HepG2 (cell line): ENCODE results near the gene PSORS1C1. TPM values are rescaled to one million over a fixed set of nuclear protein-coding genes. Genes with fewer than 3 reads are reported as not detected.
A peak's percentile ranks its signal among the peaks of the same experiment; 100 is the strongest.
"Not testable (repeated sequence)": the region's sequence is repeated elsewhere in the genome, so short reads cannot be mapped to it uniquely, and the experiment has no call there.

Experiments
- ATAC-seq: fragments of 200-7000 bp; cut with Tn5 transposase; 3 replicates; pipeline ENCODE4 v1.9.1; 2020; ENCODE audit warnings: mild to moderate bottlenecking, moderate library complexity
- BruUV-seq: library from RNA; stranded (reverse); fragments of 400-500 nt; replicated peaks from 2 replicates; lab custom pipeline; 2021; lab: Mats Ljungman, UMichigan
- CTCF ChIA-PET: fragments of 300-600 bp; formaldehyde crosslinking; extraction: SDS; loops from one replicate; lab custom pipeline; 2021; ENCODE audit warnings: low total read pairs, inconsistent platforms, low intra/inter-chr PET ratio; lab: Yijun Ruan, JAX
- POLR2A ChIA-PET: fragments of 350-600 bp; sonication (Branson Sonifier 250); formaldehyde crosslinking; loops from one replicate; lab custom pipeline; 2020; ENCODE audit warnings: antibody characterized with exemption, inconsistent platforms; lab: Yijun Ruan, JAX
- DNase-seq: peaks from one replicate; pipeline ENCODE4 v3.0.0-alpha.2; 2015; ENCODE audit warnings: low spot score
- FAIRE-seq: peaks from 3 replicates; lab custom pipeline; 2011; peaks lifted over from hg19 to GRCh38; lab: Jason Lieb, UNC
- H2AFZ ChIP-seq: one replicate; pipeline ENCODE4 v1.6.1; 2011; ENCODE audit warnings: low read length, inconsistent platforms
- H3K27ac ChIP-seq: fragments of 300-600 bp; 3 replicates; pipeline ENCODE4 v1.8.0; 2011; ENCODE audit warnings: mixed run types, mild to moderate bottlenecking, mixed read lengths, low read length, inconsistent platforms; ENCODE audit not compliant: insufficient read depth; ENCODE audit errors: extremely low read length
- H3K27me3 ChIP-seq, 2 experiments: fragments of 200-600 bp in 1 of 2; 2 replicates in 1 of 2; 3 replicates in 1 of 2; pipeline versions ENCODE4 v1.6.0 to v1.8.0; 2011; ENCODE audit warnings: low read length in 2 of 2, mild to moderate bottlenecking in 2 of 2, moderate library complexity in 2 of 2, inconsistent platforms in 1 of 2; ENCODE audit not compliant: insufficient read depth in 2 of 2, control insufficient read depth in 1 of 2
- H3K36me3 ChIP-seq, 2 experiments: fragments of 200-600 bp in 1 of 2; replicated peaks in 1 of 2; 2 replicates in 1 of 2; 3 replicates in 1 of 2; pipeline versions ENCODE4 v1.5.1 to v1.8.0; 2011; ENCODE audit warnings: low read length in 2 of 2, inconsistent platforms in 1 of 2; ENCODE audit not compliant: insufficient read depth in 2 of 2, control insufficient read depth in 1 of 2
- H3K4me1 ChIP-seq: 2 replicates; pipeline ENCODE4 v1.5.1; 2012; ENCODE audit warnings: low read length, inconsistent platforms; ENCODE audit not compliant: insufficient read depth
- H3K4me2 ChIP-seq: 2 replicates; pipeline ENCODE4 v1.6.0; 2011; ENCODE audit warnings: low read depth, low read length, inconsistent platforms
- H3K4me3 ChIP-seq, 3 experiments: fragments of 200-600 bp in 1 of 3; sonication (generic), shearing (Covaris generic) in 1 of 3; replicated peaks in 1 of 3; 2 replicates each; pipeline ENCODE4 v1.5.1; 2011 to 2016; ENCODE audit warnings: low read length in 3 of 3, inconsistent platforms in 2 of 3, low read depth in 2 of 3, mild to moderate bottlenecking in 2 of 3, control low read depth in 1 of 3, mixed read lengths in 1 of 3; ENCODE audit not compliant: insufficient read depth in 1 of 3
- H3K79me2 ChIP-seq: one replicate; pipeline ENCODE4 v1.6.1; 2011; ENCODE audit warnings: low read length, inconsistent platforms; ENCODE audit not compliant: insufficient read depth
- H3K9ac ChIP-seq: 2 replicates; pipeline ENCODE4 v1.6.0; 2011; ENCODE audit warnings: mild to moderate bottlenecking, low read depth, low read length, inconsistent platforms; ENCODE audit not compliant: insufficient read depth
- H3K9me3 ChIP-seq: 2 replicates; pipeline ENCODE4 v1.5.1; 2012; ENCODE audit warnings: mild to moderate bottlenecking, low read length
- H4K20me1 ChIP-seq: 2 replicates; pipeline ENCODE4 v1.6.0; 2011; ENCODE audit warnings: inconsistent platforms, mild to moderate bottlenecking, low read length, moderate library complexity; ENCODE audit not compliant: insufficient read depth
- MEIS2 ChIP-seq: sonication (generic); formaldehyde crosslinking; IDR thresholded peaks from 2 replicates; pipeline ENCODE4 v1.9.0; 2021; ENCODE audit warnings: mild to moderate bottlenecking, missing genetic modification reagents
- ZFX ChIP-seq: sonication (generic); formaldehyde crosslinking; IDR thresholded peaks from 2 replicates; pipeline ENCODE4 v1.4.0; 2020; ENCODE audit warnings: mild to moderate bottlenecking, low read depth, missing genetic modification reagents, moderate library complexity
- WGBS: methylation state at CpG from one replicate; pipeline ENCODE4 v1.1.6; 2017; ENCODE audit warnings: low lambda C conversion rate; 5-methylcytosine and 5-hydroxymethylcytosine counted together
- in situ Hi-C: cut with HindIII; loops from 2 replicates; pipeline ENCODE4 v1.10.0; 2017; ENCODE audit warnings: low pct_unique_long_range_greater_than_20kb; ENCODE audit not compliant: extremely low pct_ligation_motif_present
- intact Hi-C: fragments of 100-400 bp; cut with micrococcal nuclease; formaldehyde crosslinking; loops from one replicate; pipeline ENCODE4 v1.10.0; 2022; ENCODE audit not compliant: unreplicated experiment
- polyA plus RNA-seq, 8 experiments: library from polyadenylated mRNA; depleted of rRNA in 3 of 8; stranded (reverse) in 7 of 8; unstranded in 1 of 8; fragments of >200 nt; fragmentation: Illumina TruSeq in 4 of 8; extraction: Trizol in 4 of 8; gene quantifications; 2 replicates each; pipeline versions ENCODE4 v1.2.1 to v1.2.3, GENCODE V29; 2011 to 2016; ENCODE audit warnings: low read depth in 4 of 8, missing spikeins in 1 of 8, mixed read lengths in 1 of 8; ENCODE audit not compliant: insufficient read depth in 1 of 8
- total RNA-seq, 5 experiments: library from RNA; depleted of rRNA; stranded (reverse); fragments of >200 nt; fragmentation: Illumina TruSeq; extraction: Trizol; gene quantifications; 2 replicates each; pipeline ENCODE4 v1.2.3, GENCODE V29; 2016; ENCODE audit warnings: low read depth in 1 of 5
- TF ChIP-seq, protein P1 (sequence below): sonication (generic); formaldehyde crosslinking; IDR thresholded peaks from 2 replicates; pipeline ENCODE4 v1.4.0; 2020; ENCODE audit warnings: missing genetic modification reagents

The PSORS1C1 gene
- total and polyA plus RNA-seq, 2 of the 13 experiments (the other 11 are each of a cell fraction or from before 2014, with no cell fraction given): 0.01 to 0.02 TPM

DNA sequence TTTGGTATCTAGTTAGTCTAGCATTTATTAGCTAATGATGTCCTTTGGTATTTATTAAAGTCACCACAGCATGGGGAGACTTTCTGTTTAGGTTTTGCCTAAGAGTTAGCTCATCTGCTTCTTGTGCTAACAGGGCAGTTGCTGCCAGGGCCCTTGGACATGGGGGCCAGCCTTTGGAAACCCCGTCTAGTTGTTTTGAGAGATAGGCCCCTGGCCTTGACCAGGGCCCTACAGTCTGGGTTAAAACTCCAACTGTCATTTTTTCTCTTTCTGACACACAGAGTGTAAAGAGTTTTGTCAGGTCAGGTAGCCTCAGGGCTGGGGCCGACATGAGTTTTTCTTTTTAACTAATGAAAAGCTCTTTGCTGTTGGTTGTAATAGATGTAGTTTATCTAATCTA lies 68.7 kb downstream of the PSORS1C1 start (continued):
- TF ChIP-seq, protein P1, sequence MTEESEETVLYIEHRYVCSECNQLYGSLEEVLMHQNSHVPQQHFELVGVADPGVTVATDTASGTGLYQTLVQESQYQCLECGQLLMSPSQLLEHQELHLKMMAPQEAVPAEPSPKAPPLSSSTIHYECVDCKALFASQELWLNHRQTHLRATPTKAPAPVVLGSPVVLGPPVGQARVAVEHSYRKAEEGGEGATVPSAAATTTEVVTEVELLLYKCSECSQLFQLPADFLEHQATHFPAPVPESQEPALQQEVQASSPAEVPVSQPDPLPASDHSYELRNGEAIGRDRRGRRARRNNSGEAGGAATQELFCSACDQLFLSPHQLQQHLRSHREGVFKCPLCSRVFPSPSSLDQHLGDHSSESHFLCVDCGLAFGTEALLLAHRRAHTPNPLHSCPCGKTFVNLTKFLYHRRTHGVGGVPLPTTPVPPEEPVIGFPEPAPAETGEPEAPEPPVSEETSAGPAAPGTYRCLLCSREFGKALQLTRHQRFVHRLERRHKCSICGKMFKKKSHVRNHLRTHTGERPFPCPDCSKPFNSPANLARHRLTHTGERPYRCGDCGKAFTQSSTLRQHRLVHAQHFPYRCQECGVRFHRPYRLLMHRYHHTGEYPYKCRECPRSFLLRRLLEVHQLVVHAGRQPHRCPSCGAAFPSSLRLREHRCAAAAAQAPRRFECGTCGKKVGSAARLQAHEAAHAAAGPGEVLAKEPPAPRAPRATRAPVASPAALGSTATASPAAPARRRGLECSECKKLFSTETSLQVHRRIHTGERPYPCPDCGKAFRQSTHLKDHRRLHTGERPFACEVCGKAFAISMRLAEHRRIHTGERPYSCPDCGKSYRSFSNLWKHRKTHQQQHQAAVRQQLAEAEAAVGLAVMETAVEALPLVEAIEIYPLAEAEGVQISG (CRISPR knock-in tag): peak; percentile 33; the same call in 1 of the 2 replicates
- TF ChIP-seq MEIS2 (CRISPR knock-in tag): peak; percentile 45; the same call in 1 of the 2 replicates
- TF ChIP-seq, all 625 proteins: peak for 21; not testable (repeated sequence) for 604

DNA sequence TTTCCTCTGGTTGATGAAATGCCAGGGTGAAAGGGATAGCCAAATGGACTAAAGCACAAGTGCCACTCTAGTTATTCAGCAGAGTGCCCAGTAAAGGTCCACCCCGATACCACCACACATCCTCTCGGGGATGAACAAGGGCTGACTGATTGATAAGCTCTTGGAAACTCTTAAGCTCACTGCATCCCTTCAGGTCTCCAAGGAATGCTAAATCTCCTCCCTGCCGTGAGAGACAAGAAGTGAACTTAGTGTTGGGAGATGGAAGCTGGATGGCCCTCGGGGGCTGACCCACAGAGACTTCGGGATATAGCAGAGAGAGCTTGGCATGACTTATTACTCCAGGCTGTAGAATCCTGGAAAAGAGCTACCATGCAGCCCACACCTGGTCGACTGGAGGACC lies 69.3 kb downstream of the PSORS1C1 start:
- H4K20me1 ChIP-seq, H3K27ac ChIP-seq, intact Hi-C loops, ATAC-seq, DNase-seq, BruUV-seq, H2AFZ ChIP-seq, H3K9me3 ChIP-seq, H3K27me3 ChIP-seq, in situ Hi-C loops, CTCF ChIA-PET, FAIRE-seq: not testable (repeated sequence)
- TF ChIP-seq ZFX (CRISPR knock-in tag): peak; percentile 3; the same call in 1 of the 2 replicates
- Histone ChIP-seq H3K36me3 (peaks cover 6 to 18% of the 10 kb centered on the region in 2 experiments; a peak in 3 of 5 replicates), H3K4me2 (peak overlapping the region; percentile 94), H3K4me3 (peak overlapping the region; percentile 22 to 87 (median 70); a peak in 5 of 6 replicates), H3K9ac (peak overlapping the region; percentile 47; the same call in 1 of the 2 replicates), H3K4me1 (peaks cover 44% of the 10 kb centered on the region), H3K79me2 (peaks cover 49% of the 10 kb centered on the region)
- WGBS: 65% methylated on average over 6 of the region's 6 CpGs
- POLR2A ChIA-PET: interaction anchor here (1.6 kb wide), 1 partner anchor 270 kb away, joined by 3 read pairs; the partner anchor contains the start of gene VARS2
